HL-60 (cell line): Measurements from ENCODE around the gene CPO.

ENCODE experiments used
- DNase-seq, 2 experiments: peaks; one replicate each; pipeline ENCODE4 v3.0.0-alpha.2; 2010 to 2020; ENCODE audit warnings: low read depth in 1 of 2, low spot score in 1 of 2
- H3K27ac ChIP-seq: fragments of 250-450 bp; sonication (Bioruptor Pico); replicated peaks from 2 replicates; pipeline ENCODE4 v1.5.1; 2020; ENCODE audit warnings: mild to moderate bottlenecking, moderate library complexity
- H3K27me3 ChIP-seq: fragments of 250-450 bp; sonication (Bioruptor Pico); 2 replicates; pipeline ENCODE4 v1.5.1; 2021; ENCODE audit warnings: mild to moderate bottlenecking, moderate library complexity; ENCODE audit not compliant: insufficient read depth, poor library complexity, severe bottlenecking
- H3K4me3 ChIP-seq: replicated peaks from 2 replicates; pipeline ENCODE4 v1.5.1; 2011; ENCODE audit warnings: mild to moderate bottlenecking, control low read depth, low read length; ENCODE audit not compliant: insufficient read depth
- CTCF ChIP-seq: IDR thresholded peaks from one replicate; pipeline ENCODE4 v1.5.1; 2011; ENCODE audit warnings: low read length, control low read depth, inconsistent platforms; ENCODE audit not compliant: insufficient read depth
- GABPA ChIP-seq: IDR thresholded peaks from 2 replicates; pipeline ENCODE4 v1.6.1; 2012; ENCODE audit warnings: low read depth
- POLR2AphosphoS5 ChIP-seq: IDR thresholded peaks from 2 replicates; pipeline ENCODE4 v1.6.1; 2012; ENCODE audit warnings: low read depth
- REST ChIP-seq: IDR thresholded peaks from 2 replicates; pipeline ENCODE4 v1.6.1; 2012; ENCODE audit warnings: low read depth; ENCODE audit not compliant: insufficient replicate concordance
- SPI1 ChIP-seq: IDR thresholded peaks from 2 replicates; pipeline ENCODE4 v1.6.1; 2012; ENCODE audit warnings: low read depth, mild to moderate bottlenecking, borderline replicate concordance

Gene CPO

GRCh38 chr2:206981739-206982340, 42.5 kb downstream of the CPO start:
- Histone ChIP-seq H3K27ac (no peak overlapping the region), H3K4me3 (no peak overlapping the region), H3K27me3 (no peaks in the 10 kb centered on the region)
- TF ChIP-seq CTCF (peak; percentile 72), POLR2AphosphoS5 (no peak)
- peak in 1 of 2 experiments; percentile 74 for DNase-seq

GRCh38 chr2:206982360-206982955, 43.1 kb downstream of the CPO start:
- Histone ChIP-seq H3K4me3 (no peak overlapping the region), H3K27me3 (no peaks in the 10 kb centered on the region), H3K27ac (no peak overlapping the region)
- TF ChIP-seq REST (no peak), GABPA (no peak), CTCF (no peak), SPI1 (no peak), POLR2AphosphoS5 (no peak)
- DNase-seq = no peak

- no peak for DNase-seq
- Histone ChIP-seq H3K4me3 (no peak overlapping the region), H3K27me3 (no peaks in the 10 kb centered on the region), H3K27ac (no peak overlapping the region)
- TF ChIP-seq SPI1 (no peak), POLR2AphosphoS5 (no peak), CTCF (no peak), REST (no peak), GABPA (no peak)
Measured at GRCh38 chr2:206983161-206983859, 44.0 kb downstream of the CPO start.
